HEK293 (cell line): Measurements from ENCODE around the gene PRXL2C.
A peak's percentile ranks its signal among the peaks of the same experiment; 100 is the strongest.

Experiments
- HIC1 ChIP-seq: fragments of 450-650 bp; formaldehyde crosslinking; IDR thresholded peaks from 2 replicates; pipeline ENCODE4 v1.5.1; 2016; ENCODE audit warnings: missing biosample characterization, missing genetic modification characterization
- PATZ1 ChIP-seq: fragments of 450-650 bp; formaldehyde crosslinking; IDR thresholded peaks from 2 replicates; pipeline ENCODE4 v1.5.1; 2016; ENCODE audit warnings: missing biosample characterization, missing genetic modification characterization
- PBX3 ChIP-seq: sonication (generic); formaldehyde crosslinking; IDR thresholded peaks from 2 replicates; pipeline ENCODE4 v1.8.1; 2022; ENCODE audit warnings: mild to moderate bottlenecking, moderate library complexity, missing genetic modification reagents
- PRDM2 ChIP-seq: fragments of 450-650 bp; formaldehyde crosslinking; IDR thresholded peaks from 2 replicates; pipeline ENCODE4 v1.5.1; 2016; ENCODE audit warnings: missing biosample characterization, missing genetic modification characterization, borderline replicate concordance
- SALL2 ChIP-seq: fragments of 450-650 bp; formaldehyde crosslinking; IDR thresholded peaks from 2 replicates; pipeline ENCODE4 v1.5.0; 2017; ENCODE audit warnings: missing biosample characterization, mild to moderate bottlenecking, missing genetic modification characterization, borderline replicate concordance
- SETDB1 ChIP-seq: IDR thresholded peaks from one replicate; pipeline ENCODE4 v1.6.1; 2017; ENCODE audit warnings: mild to moderate bottlenecking, low read length, moderate library complexity, mixed read lengths; ENCODE audit not compliant: insufficient read length
- SP3 ChIP-seq: fragments of 450-650 bp; formaldehyde crosslinking; IDR thresholded peaks from 2 replicates; pipeline ENCODE4 v1.5.1; 2016; ENCODE audit warnings: missing biosample characterization, missing genetic modification characterization
- YY2 ChIP-seq: fragments of 450-650 bp; formaldehyde crosslinking; IDR thresholded peaks from 2 replicates; pipeline ENCODE4 v1.5.1; 2016; ENCODE audit warnings: missing biosample characterization, missing genetic modification characterization
- ZBTB49 ChIP-seq: fragments of 450-650 bp; formaldehyde crosslinking; IDR thresholded peaks from 2 replicates; pipeline ENCODE4 v1.5.1; 2016; ENCODE audit warnings: missing biosample characterization, missing genetic modification characterization, low read depth
- ZNF140 ChIP-seq: fragments of 450-650 bp; formaldehyde crosslinking; IDR thresholded peaks from 2 replicates; pipeline ENCODE4 v1.5.1; 2016; ENCODE audit warnings: missing biosample characterization, missing genetic modification characterization
- ZNF157 ChIP-seq: fragments of 450-650 bp; formaldehyde crosslinking; IDR thresholded peaks from 2 replicates; pipeline ENCODE4 v1.5.1; 2016; ENCODE audit warnings: missing biosample characterization, missing genetic modification characterization
- ZNF18 ChIP-seq: fragments of 450-650 bp; formaldehyde crosslinking; IDR thresholded peaks from 2 replicates; pipeline ENCODE4 v1.5.1; 2016; ENCODE audit warnings: missing biosample characterization, missing genetic modification characterization
- ZNF184 ChIP-seq: fragments of 450-650 bp; IDR thresholded peaks from 2 replicates; pipeline ENCODE4 v1.5.1; 2018; ENCODE audit warnings: missing biosample characterization, mild to moderate bottlenecking, missing genetic modification characterization
- ZNF335 ChIP-seq: fragments of 450-650 bp; formaldehyde crosslinking; conservative IDR thresholded peaks from 2 replicates; pipeline ENCODE4 v1.5.1; 2016; ENCODE audit warnings: missing biosample characterization, missing genetic modification characterization
- ZNF394 ChIP-seq: fragments of 450-650 bp; formaldehyde crosslinking; IDR thresholded peaks from 2 replicates; pipeline ENCODE4 v1.5.1; 2016; ENCODE audit warnings: missing biosample characterization, missing genetic modification characterization, mild to moderate bottlenecking, moderate library complexity, borderline replicate concordance
- ZNF433 ChIP-seq: fragments of 450-650 bp; formaldehyde crosslinking; IDR thresholded peaks from 2 replicates; pipeline ENCODE4 v1.5.1; 2016; ENCODE audit warnings: missing biosample characterization, missing genetic modification characterization, low read depth
- ZNF544 ChIP-seq: fragments of 450-650 bp; formaldehyde crosslinking; IDR thresholded peaks from 2 replicates; pipeline ENCODE4 v1.5.0; 2017; ENCODE audit warnings: missing biosample characterization, missing genetic modification characterization
- ZNF549 ChIP-seq: fragments of 450-650 bp; IDR thresholded peaks from 2 replicates; pipeline ENCODE4 v1.5.1; 2018; ENCODE audit warnings: missing biosample characterization, missing genetic modification characterization, mild to moderate bottlenecking, inconsistent platforms, moderate library complexity
- ZNF645 ChIP-seq: fragments of 450-650 bp; formaldehyde crosslinking; IDR thresholded peaks from 2 replicates; pipeline ENCODE4; 2016; ENCODE audit warnings: missing biosample characterization, missing genetic modification characterization
- ZNF701 ChIP-seq: fragments of 450-650 bp; formaldehyde crosslinking; IDR thresholded peaks from 2 replicates; pipeline ENCODE4 v1.5.1; 2016; ENCODE audit warnings: missing biosample characterization, missing genetic modification characterization
- ZNF785 ChIP-seq: fragments of 450-650 bp; formaldehyde crosslinking; IDR thresholded peaks from 2 replicates; pipeline ENCODE4 v1.5.1; 2016; ENCODE audit warnings: missing biosample characterization, missing genetic modification characterization
- ZNF792 ChIP-seq: fragments of 450-650 bp; formaldehyde crosslinking; IDR thresholded peaks from 2 replicates; pipeline ENCODE4 v1.5.1; 2016; ENCODE audit warnings: missing biosample characterization, missing genetic modification characterization
- ZNF843 ChIP-seq: fragments of 450-650 bp; formaldehyde crosslinking; IDR thresholded peaks from 2 replicates; pipeline ENCODE4 v1.5.1; 2016; ENCODE audit warnings: missing biosample characterization, missing genetic modification characterization

The PRXL2C gene

GRCh38 chr9:96655198-96655851 lies at the start of gene PRXL2C (continued):
- TF ChIP-seq ZNF433 (tag by site-specific recombination): no peak
- no peak for TF ChIP-seq ZNF645 (tag by site-specific recombination)
- TF ChIP-seq ZNF335: peak; percentile 63
- no peak for TF ChIP-seq YY2 (tag by site-specific recombination)
- TF ChIP-seq PATZ1 (tag by site-specific recombination): no peak
- TF ChIP-seq ZNF549 (tag by site-specific recombination): no peak
- TF ChIP-seq ZNF701 (tag by site-specific recombination): no peak
- no peak for TF ChIP-seq ZBTB49 (tag by site-specific recombination)
- no peak for TF ChIP-seq ZNF785 (tag by site-specific recombination)
- no peak for TF ChIP-seq ZNF792 (tag by site-specific recombination)
- no peak for TF ChIP-seq ZNF184 (tag by site-specific recombination)
- peak; percentile 54 for TF ChIP-seq SP3 (tag by site-specific recombination)
- TF ChIP-seq PRDM2 (tag by site-specific recombination): no peak
- no peak for TF ChIP-seq ZNF140 (tag by site-specific recombination)
- no peak for TF ChIP-seq SALL2 (tag by site-specific recombination)
- peak; percentile 96 for TF ChIP-seq HIC1
- TF ChIP-seq ZNF394 (tag by site-specific recombination): no peak
- TF ChIP-seq ZNF18 (tag by site-specific recombination): no peak
- no peak for TF ChIP-seq PBX3 (CRISPR knock-in tag)
- no peak for TF ChIP-seq SETDB1
- no peak for TF ChIP-seq ZNF544
- no peak for TF ChIP-seq ZNF157 (tag by site-specific recombination)
- no peak for TF ChIP-seq ZNF843 (tag by site-specific recombination)
